A673 (cell line): ENCODE measurements around the gene TMEM178B. TPM values are rescaled to one million over a fixed set of nuclear protein-coding genes. Genes with fewer than 3 reads are reported as not detected.

ENCODE experiments used
- BruUV-seq: library from RNA; stranded (reverse); fragments of 400-500 nt; replicated peaks from 2 replicates; lab custom pipeline; 2021; lab: Mats Ljungman, UMichigan
- CTCF ChIA-PET: fragments of 300-600 bp; sonication (Branson Sonifier 250); formaldehyde crosslinking; loops from one replicate; lab custom pipeline; 2022; ENCODE audit warnings: antibody characterized with exemption; lab: Charles Lee
- POLR2A ChIA-PET: fragments of 300-600 bp; sonication (Branson Sonifier 250); formaldehyde crosslinking; loops from one replicate; lab custom pipeline; 2022; ENCODE audit warnings: antibody characterized with exemption; ENCODE audit not compliant: low non-redundant PET; lab: Charles Lee
- DNase-seq: peaks from one replicate; pipeline ENCODE4 v3.0.0-alpha.2; 2015; ENCODE audit warnings: low spot score
- H3K27ac ChIP-seq: fragments of 200-600 bp; sonication (generic); 2 replicates; pipeline ENCODE4 v1.5.1; 2016; ENCODE audit warnings: mixed run types, low read depth, mild to moderate bottlenecking, mixed read lengths, antibody characterized with exemption, low read length; ENCODE audit not compliant: poor library complexity, severe bottlenecking
- H3K27me3 ChIP-seq: fragments of 200-600 bp; sonication (generic); replicated peaks from 2 replicates; pipeline ENCODE4 v1.6.1; 2017; ENCODE audit warnings: mixed run types, low read depth, mild to moderate bottlenecking, mixed read lengths, antibody characterized with exemption, low read length; ENCODE audit not compliant: insufficient read depth, poor library complexity
- H3K36me3 ChIP-seq: fragments of 200-600 bp; sonication (generic); 2 replicates; pipeline ENCODE4 v1.6.1; 2016; ENCODE audit warnings: mixed run types, mild to moderate bottlenecking, mixed read lengths, antibody characterized with exemption, low read length; ENCODE audit not compliant: insufficient read depth, poor library complexity, severe bottlenecking
- H3K4me1 ChIP-seq: fragments of 200-600 bp; sonication (generic); 2 replicates; pipeline ENCODE4 v1.6.1; 2017; ENCODE audit warnings: mixed run types, mild to moderate bottlenecking, mixed read lengths, antibody characterized with exemption, low read length; ENCODE audit not compliant: insufficient read depth, poor library complexity, severe bottlenecking
- H3K4me3 ChIP-seq: fragments of 200-600 bp; sonication (generic); 2 replicates; pipeline ENCODE4 v1.5.1; 2016; ENCODE audit warnings: low read depth, mixed run types, mild to moderate bottlenecking, mixed read lengths, low read length; ENCODE audit not compliant: poor library complexity, severe bottlenecking
- H3K9me3 ChIP-seq: fragments of 200-600 bp; sonication (generic); 2 replicates; pipeline ENCODE4 v1.6.1; 2016; ENCODE audit warnings: mixed run types, low read depth, mild to moderate bottlenecking, mixed read lengths, antibody characterized with exemption, low read length; ENCODE audit not compliant: poor library complexity, severe bottlenecking
- CTCF ChIP-seq: fragments of 300-800, 200-600 bp; sonication (generic); conservative IDR thresholded peaks from 2 replicates; pipeline ENCODE4 v1.5.1; 2017; ENCODE audit warnings: low read depth, mild to moderate bottlenecking, antibody characterized with exemption, low read length, moderate library complexity, mixed read lengths
- EZH2 ChIP-seq: fragments of 200-600 bp; sonication (generic); IDR thresholded peaks from 2 replicates; pipeline ENCODE4 v1.6.1; 2017; ENCODE audit warnings: borderline replicate concordance, low read depth, mild to moderate bottlenecking, mixed read lengths, antibody characterized with exemption, low read length; ENCODE audit not compliant: poor library complexity, severe bottlenecking
- intact Hi-C: fragments of 100-400 bp; cut with micrococcal nuclease; formaldehyde crosslinking; loops from one replicate; pipeline ENCODE4 v1.10.0; 2022; ENCODE audit not compliant: unreplicated experiment
- total RNA-seq: library from RNA; stranded (reverse); gene quantifications from 2 replicates; pipeline ENCODE4 v1.2.3, GENCODE V29; 2021

TMEM178B gene
- total RNA-seq, 1 experiment from 2014 or later = 2.8 TPM

- ChIA-PET POLR2A (no interaction called here), CTCF (no interaction called here)
- H3K27me3 ChIP-seq = no peaks in the 10 kb centered on the region
- intact Hi-C loops = no loop called here
- no peaks in the 10 kb centered on the region for H3K4me1 ChIP-seq
- no peak overlapping the region for H3K27ac ChIP-seq
- no peak overlapping the region for H3K4me3 ChIP-seq
- TF ChIP-seq CTCF (no peak), EZH2 (no peak)
- no peaks in the 10 kb centered on the region for H3K36me3 ChIP-seq
- DNase-seq = no peak
- no peaks in the 10 kb centered on the region for H3K9me3 ChIP-seq
- BruUV-seq = no TSS peak
Measured at GRCh38 chr7:141358386-141358785, 284.5 kb downstream of the TMEM178B start.

GRCh38 chr7:141359262-141359661, 285.4 kb downstream of the TMEM178B start:
- no peak for DNase-seq
- Histone ChIP-seq H3K27me3 (no peaks in the 10 kb centered on the region), H3K27ac (no peak overlapping the region), H3K9me3 (no peaks in the 10 kb centered on the region), H3K4me1 (no peaks in the 10 kb centered on the region), H3K4me3 (no peak overlapping the region), H3K36me3 (no peaks in the 10 kb centered on the region)
- TF ChIP-seq CTCF (no peak), EZH2 (no peak)
- no TSS peak for BruUV-seq
- ChIA-PET POLR2A (no interaction called here), CTCF (no interaction called here)
- intact Hi-C loops = no loop called here

DNA sequence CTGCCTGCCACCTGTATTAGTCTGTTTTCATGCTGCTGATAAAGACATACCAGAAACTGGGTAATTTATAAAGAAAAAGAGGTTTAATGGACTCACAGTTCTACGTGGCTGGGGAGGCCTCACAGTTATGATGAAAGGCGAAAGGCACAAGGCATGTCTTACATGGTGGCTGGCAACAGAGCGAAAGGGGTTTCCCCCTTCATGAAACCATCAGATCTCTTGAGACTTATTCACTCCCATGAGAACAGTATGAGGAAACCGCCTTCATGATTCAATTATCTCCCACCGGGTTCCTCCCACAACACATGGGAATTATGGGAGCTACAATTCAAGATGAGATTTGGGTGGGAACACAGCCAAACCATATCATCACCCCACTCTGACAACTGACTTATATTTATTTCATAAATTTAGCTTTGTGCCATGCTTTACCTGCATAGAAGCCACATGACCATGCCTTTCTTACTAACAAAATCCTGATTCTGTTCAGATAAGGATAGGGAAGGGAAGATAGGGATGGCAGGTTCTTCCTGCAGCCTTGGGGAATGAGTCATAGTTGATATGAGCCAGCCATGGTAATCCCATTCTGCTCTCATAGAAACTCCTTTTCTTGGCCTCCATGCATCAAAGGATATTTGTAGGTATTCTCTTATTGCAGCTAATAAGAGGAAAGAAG, 286.0 kb downstream of the TMEM178B start:
- intact Hi-C loops = no loop called here
- no peak overlapping the region for H3K4me3 ChIP-seq
- CTCF ChIA-PET = no interaction called here
- POLR2A ChIA-PET = no interaction called here
- H3K36me3 ChIP-seq = no peaks in the 10 kb centered on the region
- no peak overlapping the region for H3K27ac ChIP-seq
- H3K4me1 ChIP-seq = no peaks in the 10 kb centered on the region
- no peak for TF ChIP-seq EZH2
- no peak for TF ChIP-seq CTCF
- DNase-seq = no peak
- no peaks in the 10 kb centered on the region for H3K27me3 ChIP-seq
- BruUV-seq = no TSS peak
- no peaks in the 10 kb centered on the region for H3K9me3 ChIP-seq
